Measurements from ENCODE around the gene WDR43.

GRCh38 chr2:28962505-28962904 lies 68.0 kb downstream of the WDR43 start:
- TF ChIP-seq, protein P1, sequence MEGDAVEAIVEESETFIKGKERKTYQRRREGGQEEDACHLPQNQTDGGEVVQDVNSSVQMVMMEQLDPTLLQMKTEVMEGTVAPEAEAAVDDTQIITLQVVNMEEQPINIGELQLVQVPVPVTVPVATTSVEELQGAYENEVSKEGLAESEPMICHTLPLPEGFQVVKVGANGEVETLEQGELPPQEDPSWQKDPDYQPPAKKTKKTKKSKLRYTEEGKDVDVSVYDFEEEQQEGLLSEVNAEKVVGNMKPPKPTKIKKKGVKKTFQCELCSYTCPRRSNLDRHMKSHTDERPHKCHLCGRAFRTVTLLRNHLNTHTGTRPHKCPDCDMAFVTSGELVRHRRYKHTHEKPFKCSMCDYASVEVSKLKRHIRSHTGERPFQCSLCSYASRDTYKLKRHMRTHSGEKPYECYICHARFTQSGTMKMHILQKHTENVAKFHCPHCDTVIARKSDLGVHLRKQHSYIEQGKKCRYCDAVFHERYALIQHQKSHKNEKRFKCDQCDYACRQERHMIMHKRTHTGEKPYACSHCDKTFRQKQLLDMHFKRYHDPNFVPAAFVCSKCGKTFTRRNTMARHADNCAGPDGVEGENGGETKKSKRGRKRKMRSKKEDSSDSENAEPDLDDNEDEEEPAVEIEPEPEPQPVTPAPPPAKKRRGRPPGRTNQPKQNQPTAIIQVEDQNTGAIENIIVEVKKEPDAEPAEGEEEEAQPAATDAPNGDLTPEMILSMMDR (IDR thresholded peaks at IDR 0.05), result no peak
- no peak for TF ChIP-seq POLR2A (IDR thresholded peaks at IDR 0.05)

Measured in thyroid gland (tissue), 4 donors.